Lung (tissue), 12 donors: ENCODE results near the gene LYPD1. TPM values are rescaled to one million over a fixed set of nuclear protein-coding genes. Genes with fewer than 3 reads are reported as not detected.

ENCODE experiments used
- ATAC-seq: fragments of 200-7000 bp; cut with Tn5 transposase; one replicate; pipeline ENCODE4 v1.9.1; 2020; ENCODE audit warnings: moderate number of reproducible peaks; ENCODE audit not compliant: insufficient read depth, low FRiP score
- DNase-seq, 3 donors: peaks; one replicate each; pipeline ENCODE4 v3.0.0-alpha.2; 2013 to 2017
- H3K27ac ChIP-seq, 2 donors: one replicate each; pipeline ENCODE4 v1.5.1; 2013; ENCODE audit warnings: mild to moderate bottlenecking in 2 of 2, moderate library complexity in 2 of 2, control low read depth in 1 of 2, inconsistent platforms in 1 of 2, low read depth in 1 of 2, low read length in 1 of 2
- H3K27me3 ChIP-seq, 3 donors: one replicate each; pipeline ENCODE4 v1.5.1; 2013; ENCODE audit warnings: low read length in 2 of 3; ENCODE audit not compliant: control insufficient read depth in 3 of 3, insufficient read depth in 3 of 3
- H3K36me3 ChIP-seq, 4 donors: one replicate each; pipeline ENCODE4 v1.5.1; 2013; ENCODE audit warnings: low read length in 4 of 4, mild to moderate bottlenecking in 1 of 4, moderate library complexity in 1 of 4; ENCODE audit not compliant: control insufficient read depth in 4 of 4, insufficient read depth in 4 of 4
- H3K4me1 ChIP-seq, 5 donors: one replicate each; pipeline ENCODE4 v1.5.1; 2013; ENCODE audit warnings: low read length in 5 of 5, mild to moderate bottlenecking in 2 of 5, moderate library complexity in 1 of 5; ENCODE audit not compliant: control insufficient read depth in 5 of 5, insufficient read depth in 5 of 5
- H3K4me3 ChIP-seq: one replicate; pipeline ENCODE4 v1.5.1; 2013; ENCODE audit warnings: mild to moderate bottlenecking, control low read depth, moderate library complexity
- H3K9ac ChIP-seq, 2 donors: one replicate each; pipeline ENCODE4 v1.5.1; 2013; ENCODE audit warnings: low read length in 2 of 2, control low read depth in 1 of 2; ENCODE audit not compliant: insufficient read depth in 1 of 2
- H3K9me3 ChIP-seq, 4 donors: one replicate each; pipeline ENCODE4 v1.5.1; 2013; ENCODE audit warnings: low read length in 3 of 4, mild to moderate bottlenecking in 1 of 4, moderate library complexity in 1 of 4; ENCODE audit not compliant: control insufficient read depth in 4 of 4, insufficient read depth in 3 of 4
- CTCF ChIP-seq: IDR thresholded peaks from 2 replicates; pipeline ENCODE4 v1.5.1; 2012; ENCODE audit warnings: mild to moderate bottlenecking; ENCODE audit errors: control extremely low read depth, extremely low read depth
- WGBS, 2 donors: extraction: QIAGEN DNeasy Blood & Tissue Kit; methylation state at CpG; one replicate each; pipeline ENCODE4 v1.1.7; 2013; 5-methylcytosine and 5-hydroxymethylcytosine counted together
- polyA plus RNA-seq, 2 donors: library from polyadenylated mRNA; stranded (reverse); fragments of 200-250 nt; gene quantifications; one replicate each; pipeline ENCODE4 v1.2.1, GENCODE V29; 2013
- total RNA-seq, 2 donors: library from RNA; depleted of rRNA in 1 of 2; stranded (reverse); fragments of >200 nt in 1 of 2; gene quantifications; one replicate each; pipeline ENCODE4 v1.2.1, GENCODE V29; 2014 to 2021
- donor health status: control.
- donor health status: control.
- donor health status: Bipolar disorder and iron deficiency.
- donor health status: healthy.
- donor health status: DM: yes; HTN: yes; CAD: no.

The LYPD1 gene
- total and polyA plus RNA-seq, 4 donors, result 0.28 to 6.6 (median 3.4) TPM

GRCh38 chr2:132662732-132663131 lies 7.3 kb downstream of the LYPD1 start:
- no peak for TF ChIP-seq CTCF
- no peaks in the 10 kb centered on the region for H3K36me3 ChIP-seq
- no peak overlapping the region for H3K9ac ChIP-seq
- H3K4me1 ChIP-seq, result peaks cover 0 to 6% (median 0%) of the 10 kb centered on the region in 5 donors
- H3K9me3 ChIP-seq, result no peaks in the 10 kb centered on the region
- ATAC-seq (no peak), DNase-seq (peak in 2 of 3 donors; percentile 17 to 32)
- no peak overlapping the region for H3K4me3 ChIP-seq
- H3K27me3 ChIP-seq, result peaks cover 0 to 12% (median 8%) of the 10 kb centered on the region in 3 donors
- 36 to 61% methylated on average over 3 of the region's 3 CpGs for WGBS, 2 donors
- H3K27ac ChIP-seq, result no peak overlapping the region

DNA sequence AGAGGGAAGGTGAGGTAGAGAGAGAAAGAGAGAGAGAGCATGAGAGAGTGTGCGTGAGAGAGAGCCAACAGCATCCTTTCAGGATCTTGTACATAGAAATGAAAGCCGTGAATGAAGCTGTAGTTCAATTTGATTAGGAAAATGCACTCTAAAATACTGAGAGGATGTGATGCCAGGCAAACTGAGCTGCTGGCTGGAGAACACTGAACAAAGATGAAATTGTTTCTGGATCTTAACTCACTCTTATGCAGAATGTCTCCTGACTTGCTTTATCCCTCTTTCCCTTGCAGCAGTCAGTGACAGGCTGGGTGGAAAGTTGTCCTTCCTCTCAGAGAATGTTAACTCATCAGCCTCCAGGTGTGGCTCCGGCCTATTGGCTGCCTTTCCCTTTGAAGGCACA lies 10.7 kb downstream of the LYPD1 start:
- Histone ChIP-seq H3K9me3 (no peaks in the 10 kb centered on the region), H3K36me3 (no peaks in the 10 kb centered on the region), H3K27me3 (no peaks in the 10 kb centered on the region), H3K9ac (no peak overlapping the region), H3K4me1 (peaks cover 0 to 6% (median 0%) of the 10 kb centered on the region in 5 donors), H3K27ac (no peak overlapping the region), H3K4me3 (no peak overlapping the region)
- 91 to 92% methylated on average over 3 of the region's 3 CpGs for WGBS, 2 donors
- ATAC-seq (no peak), DNase-seq (no peak)
- TF ChIP-seq CTCF, result no peak

DNA sequence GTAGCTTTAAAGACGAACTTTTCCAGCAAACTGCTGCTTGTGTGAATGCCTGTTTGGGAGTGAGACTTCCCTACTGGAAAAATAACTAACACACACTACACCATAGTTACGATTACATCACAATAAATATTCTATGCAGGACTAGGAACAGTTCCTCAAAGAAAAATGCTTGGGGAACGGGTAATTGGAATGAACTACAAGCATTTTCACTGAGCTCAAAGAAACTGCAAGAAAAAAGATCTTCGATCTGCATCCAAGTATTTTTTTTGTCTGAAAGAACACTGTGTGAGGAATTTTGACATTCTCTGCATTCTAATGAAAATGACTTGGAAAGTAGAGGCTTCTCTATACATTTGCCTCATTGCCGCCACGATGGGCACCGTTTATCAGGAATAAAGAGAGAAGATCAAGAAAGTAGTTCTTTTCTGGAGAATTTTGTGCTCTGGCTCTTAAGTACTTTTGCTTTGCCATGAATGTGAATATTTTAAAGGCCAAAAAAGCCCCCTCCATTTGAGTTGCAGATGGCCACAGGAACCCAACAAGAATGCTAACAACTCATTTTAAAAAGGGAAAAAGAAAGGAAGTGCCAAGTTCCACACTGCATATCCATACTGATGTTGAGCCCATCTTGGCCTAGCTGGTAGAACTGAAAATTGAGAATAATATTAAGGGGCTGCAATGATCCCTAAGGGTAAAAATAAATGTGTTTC lies 13.6 kb downstream of the LYPD1 start:
- H3K36me3 ChIP-seq, result no peaks in the 10 kb centered on the region
- WGBS, 2 donors, result 59 to 67% methylated on average over 7 of the region's 7 CpGs
- peak overlapping the region in 1 of 2 donors; percentile 38 for H3K9ac ChIP-seq
- no peaks in the 10 kb centered on the region for H3K9me3 ChIP-seq
- H3K4me1 ChIP-seq, result peaks cover 0 to 3% (median 0%) of the 10 kb centered on the region in 5 donors
- H3K27me3 ChIP-seq, result no peaks in the 10 kb centered on the region
- H3K4me3 ChIP-seq, result no peak overlapping the region
- no peak for TF ChIP-seq CTCF
- no peak overlapping the region for H3K27ac ChIP-seq
- peak in 2 of 3 donors; percentile 63 to 73 for DNase-seq
- no peak for ATAC-seq
